Parathyroid adenoma (tissue), 2 donors: ENCODE data around the gene MAGEB17.

Experiments
- H2AFZ ChIP-seq: fragments of 300-600 bp; sonication (generic); one replicate; pipeline ENCODE4 v1.7.0; 2017; ENCODE audit warnings: antibody characterized with exemption, mild to moderate bottlenecking
- H3K27ac ChIP-seq: fragments of 300-600 bp; sonication (generic); one replicate; pipeline ENCODE4 v1.7.0; 2017
- H3K27me3 ChIP-seq: fragments of 300-600 bp; sonication (generic); one replicate; pipeline ENCODE4 v1.7.0; 2017; ENCODE audit warnings: low read length; ENCODE audit not compliant: control insufficient read depth, insufficient read depth
- H3K36me3 ChIP-seq: fragments of 300-600 bp; sonication (generic); one replicate; pipeline ENCODE4 v1.7.0; 2017; ENCODE audit warnings: low read length; ENCODE audit not compliant: control insufficient read depth, insufficient read depth
- H3K4me1 ChIP-seq: fragments of 300-600 bp; sonication (generic); one replicate; pipeline ENCODE4 v1.7.0; 2017; ENCODE audit warnings: control low read depth
- H3K4me2 ChIP-seq: fragments of 300-600 bp; sonication (generic); one replicate; pipeline ENCODE4 v1.7.0; 2017; ENCODE audit warnings: low read length
- H3K4me3 ChIP-seq: fragments of 300-600 bp; sonication (generic); one replicate; pipeline ENCODE4 v1.7.0; 2017; ENCODE audit warnings: low read depth, low read length
- H3K79me2 ChIP-seq: fragments of 300-600 bp; sonication (generic); one replicate; pipeline ENCODE4 v1.7.0; 2017; ENCODE audit warnings: control low read depth
- H3K9ac ChIP-seq: fragments of 300-600 bp; sonication (generic); one replicate; pipeline ENCODE4 v1.7.0; 2017; ENCODE audit warnings: mild to moderate bottlenecking
- H3K9me3 ChIP-seq: fragments of 300-600 bp; sonication (generic); one replicate; pipeline ENCODE4 v1.7.0; 2017; ENCODE audit warnings: low read length; ENCODE audit not compliant: control insufficient read depth
- TF ChIP-seq, protein P1 (sequence below): fragments of 300-600 bp; sonication (generic); IDR thresholded peaks from one replicate; pipeline ENCODE4 v1.7.0; 2017; ENCODE audit warnings: antibody characterized with exemption, mild to moderate bottlenecking
- donor health status: primary hyperparathyroidism.

The MAGEB17 gene

DNA sequence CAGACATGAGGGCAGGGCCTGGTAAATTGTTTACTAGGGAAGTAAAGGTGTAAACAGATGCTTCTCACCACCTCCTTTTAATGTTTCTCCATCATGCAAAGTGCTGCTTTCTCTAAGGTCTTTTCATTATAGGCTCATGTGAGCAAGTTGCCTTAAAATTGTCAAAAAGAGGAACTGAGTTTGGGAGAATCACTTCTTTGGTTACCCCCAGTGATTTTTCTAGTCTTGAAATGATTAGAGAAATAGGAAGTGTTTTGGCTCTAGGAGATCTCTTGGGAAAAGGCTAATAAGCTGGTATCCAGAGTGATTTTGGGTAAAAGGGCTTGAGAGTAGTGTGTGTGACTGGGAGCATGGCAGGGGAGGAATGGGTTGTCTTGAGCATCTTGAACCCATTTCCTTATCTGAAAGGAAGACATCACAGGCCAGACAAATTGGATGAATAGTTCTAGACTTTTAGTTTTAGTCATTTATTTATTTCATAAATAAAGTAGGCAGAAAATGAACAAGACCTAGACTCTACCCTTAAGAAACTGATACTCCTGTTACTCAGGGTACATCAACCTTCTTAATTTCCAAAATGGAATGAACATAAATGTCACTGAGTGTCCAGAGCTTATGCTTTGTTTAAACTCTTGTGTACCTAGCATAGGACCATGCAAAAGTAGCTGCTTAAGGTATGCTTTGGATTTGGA lies 29.7 kb upstream of the MAGEB17 start:
- Histone ChIP-seq H3K36me3 (no peaks in the 10 kb centered on the region), H3K4me1 (no peaks in the 10 kb centered on the region), H3K27ac (no peak overlapping the region), H3K27me3 (no peaks in the 10 kb centered on the region), H3K4me3 (no peak overlapping the region), H2AFZ (no peak overlapping the region), H3K9me3 (no peaks in the 10 kb centered on the region), H3K9ac (no peak overlapping the region), H3K79me2 (no peaks in the 10 kb centered on the region), H3K4me2 (no peak overlapping the region)
- TF ChIP-seq, protein P1, sequence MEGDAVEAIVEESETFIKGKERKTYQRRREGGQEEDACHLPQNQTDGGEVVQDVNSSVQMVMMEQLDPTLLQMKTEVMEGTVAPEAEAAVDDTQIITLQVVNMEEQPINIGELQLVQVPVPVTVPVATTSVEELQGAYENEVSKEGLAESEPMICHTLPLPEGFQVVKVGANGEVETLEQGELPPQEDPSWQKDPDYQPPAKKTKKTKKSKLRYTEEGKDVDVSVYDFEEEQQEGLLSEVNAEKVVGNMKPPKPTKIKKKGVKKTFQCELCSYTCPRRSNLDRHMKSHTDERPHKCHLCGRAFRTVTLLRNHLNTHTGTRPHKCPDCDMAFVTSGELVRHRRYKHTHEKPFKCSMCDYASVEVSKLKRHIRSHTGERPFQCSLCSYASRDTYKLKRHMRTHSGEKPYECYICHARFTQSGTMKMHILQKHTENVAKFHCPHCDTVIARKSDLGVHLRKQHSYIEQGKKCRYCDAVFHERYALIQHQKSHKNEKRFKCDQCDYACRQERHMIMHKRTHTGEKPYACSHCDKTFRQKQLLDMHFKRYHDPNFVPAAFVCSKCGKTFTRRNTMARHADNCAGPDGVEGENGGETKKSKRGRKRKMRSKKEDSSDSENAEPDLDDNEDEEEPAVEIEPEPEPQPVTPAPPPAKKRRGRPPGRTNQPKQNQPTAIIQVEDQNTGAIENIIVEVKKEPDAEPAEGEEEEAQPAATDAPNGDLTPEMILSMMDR, result no peak

DNA sequence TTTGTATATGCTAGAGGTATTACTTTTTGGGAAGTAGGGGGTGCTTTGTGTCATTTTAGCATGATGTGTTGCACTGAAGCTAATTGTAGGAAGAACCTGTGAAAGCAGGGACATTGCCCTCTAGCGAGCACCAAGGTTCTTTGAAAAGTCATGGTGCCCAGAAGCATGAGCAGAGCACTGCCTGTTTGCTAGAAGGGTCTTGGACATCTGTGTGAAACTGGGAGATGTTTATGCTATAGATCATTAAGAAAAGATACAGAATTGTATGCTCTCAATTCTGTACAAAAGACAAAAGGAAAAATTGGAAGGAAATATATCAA lies 29.2 kb upstream of the MAGEB17 start:
- H2AFZ ChIP-seq, result no peak overlapping the region
- H3K36me3 ChIP-seq, result no peaks in the 10 kb centered on the region
- no peaks in the 10 kb centered on the region for H3K4me1 ChIP-seq
- no peak overlapping the region for H3K9ac ChIP-seq
- no peak overlapping the region for H3K4me3 ChIP-seq
- H3K27me3 ChIP-seq, result no peaks in the 10 kb centered on the region
- TF ChIP-seq, protein P1, result no peak
- H3K4me2 ChIP-seq, result no peak overlapping the region
- H3K79me2 ChIP-seq, result no peaks in the 10 kb centered on the region
- H3K9me3 ChIP-seq, result no peaks in the 10 kb centered on the region
- no peak overlapping the region for H3K27ac ChIP-seq

- H3K4me2 ChIP-seq, result no peak overlapping the region
- H3K9ac ChIP-seq, result no peak overlapping the region
- H3K4me1 ChIP-seq, result no peaks in the 10 kb centered on the region
- H3K79me2 ChIP-seq, result no peaks in the 10 kb centered on the region
- H3K27ac ChIP-seq, result no peak overlapping the region
- no peaks in the 10 kb centered on the region for H3K36me3 ChIP-seq
- H2AFZ ChIP-seq, result no peak overlapping the region
- TF ChIP-seq, protein P1, result no peak
- H3K27me3 ChIP-seq, result no peaks in the 10 kb centered on the region
- H3K4me3 ChIP-seq, result no peak overlapping the region
- H3K9me3 ChIP-seq, result no peaks in the 10 kb centered on the region
Measured at GRCh38 chrX:16140448-16140847, 26.8 kb upstream of the MAGEB17 start.

- no peak overlapping the region for H3K4me2 ChIP-seq
- no peaks in the 10 kb centered on the region for H3K4me1 ChIP-seq
- H3K27ac ChIP-seq, result no peak overlapping the region
- no peak overlapping the region for H2AFZ ChIP-seq
- TF ChIP-seq, protein P1, result no peak
- H3K9ac ChIP-seq, result no peak overlapping the region
- H3K79me2 ChIP-seq, result no peaks in the 10 kb centered on the region
- H3K36me3 ChIP-seq, result no peaks in the 10 kb centered on the region
- no peaks in the 10 kb centered on the region for H3K27me3 ChIP-seq
- no peak overlapping the region for H3K4me3 ChIP-seq
- H3K9me3 ChIP-seq, result no peaks in the 10 kb centered on the region
Measured at GRCh38 chrX:16140983-16141382, 26.3 kb upstream of the MAGEB17 start.
